IgD-negative memory B cell (primary cell): Measurements from ENCODE around the gene CSAD. TPM values are rescaled to one million over a fixed set of nuclear protein-coding genes. Genes with fewer than 3 reads are reported as not detected.
A peak's percentile ranks its signal among the peaks of the same experiment; 100 is the strongest.

Experiments used
- H3K27ac Mint-ChIP-seq, 3 donors: one replicate each; pipeline ENCODE4 v1.8.0; 2020 to 2022; ENCODE audit warnings: mild to moderate bottlenecking in 3 of 3, mixed read lengths in 3 of 3, moderate library complexity in 1 of 3
- H3K27me3 Mint-ChIP-seq: one replicate; pipeline ENCODE4 v1.8.0; 2021; ENCODE audit warnings: mixed read lengths
- H3K36me3 Mint-ChIP-seq: one replicate; pipeline ENCODE4 v1.8.0; 2020; ENCODE audit warnings: mild to moderate bottlenecking, mixed read lengths
- H3K4me1 Mint-ChIP-seq, 3 donors: one replicate each; pipeline ENCODE4 v1.8.0; 2020 to 2022; ENCODE audit warnings: mixed read lengths in 3 of 3, mild to moderate bottlenecking in 1 of 3
- H3K4me3 Mint-ChIP-seq, 4 donors: one replicate each; pipeline ENCODE4 v1.8.0; 2020 to 2022; ENCODE audit warnings: mild to moderate bottlenecking in 4 of 4, mixed read lengths in 4 of 4, moderate library complexity in 3 of 4
- H3K9me3 Mint-ChIP-seq, 3 donors: one replicate each; pipeline ENCODE4 v1.8.0; 2020 to 2021; ENCODE audit warnings: mixed read lengths in 3 of 3, mild to moderate bottlenecking in 1 of 3
- polyA plus RNA-seq: library from polyadenylated mRNA; unstranded; fragments of 300-500 nt; fragmentation: Illumina TruSeq; gene quantifications from one replicate; pipeline ENCODE4 v1.2.3, GENCODE V29; 2021

Gene CSAD
- polyA plus RNA-seq, 1 donor from 2014 or later, result 0.58 TPM

DNA sequence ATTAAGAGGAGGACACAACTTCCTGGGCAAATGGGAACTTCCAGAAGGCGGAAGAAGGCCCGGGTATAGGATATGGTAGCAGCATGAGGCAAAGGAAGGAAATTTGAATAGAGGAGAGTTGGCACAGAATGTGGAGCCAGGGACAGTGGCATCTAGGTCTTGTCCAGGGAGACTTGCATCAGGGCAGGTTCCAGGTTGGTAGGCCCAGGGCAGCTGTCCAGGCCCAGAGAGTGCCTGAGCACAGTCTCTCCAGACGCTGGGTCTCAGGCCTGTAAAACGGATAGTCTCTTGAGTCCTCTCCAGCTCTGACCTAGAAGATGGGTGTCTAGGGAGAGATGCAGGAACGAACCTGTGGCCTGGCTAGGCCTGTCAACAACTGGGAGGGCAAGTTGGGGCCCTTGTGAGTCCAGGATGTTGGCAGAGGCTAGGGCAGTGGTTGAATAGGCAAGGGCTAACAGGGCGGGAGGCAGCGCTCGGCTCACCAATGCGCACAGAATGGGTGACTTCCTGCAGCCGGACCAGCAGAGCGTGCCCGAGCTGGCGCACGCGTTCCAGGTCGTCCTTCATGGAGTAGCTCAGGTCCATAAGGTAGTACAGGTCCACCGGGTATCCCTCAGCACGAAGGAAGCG is 16.4 kb upstream of the CSAD start:
- Mint-ChIP-seq H3K27ac (peak overlapping the region in 2 of 3 donors; percentile 8 to 37), H3K36me3 (peaks cover 15% of the 10 kb centered on the region), H3K27me3 (peaks cover 2% of the 10 kb centered on the region), H3K4me1 (peaks cover 28 to 41% (median 34%) of the 10 kb centered on the region in 3 donors), H3K4me3 (peak overlapping the region in 1 of 4 donors; percentile 12), H3K9me3 (no peaks in the 10 kb centered on the region)

GRCh38 chr12:53196486-53196885 is 15.8 kb upstream of the CSAD start:
- Mint-ChIP-seq H3K4me1 (peaks cover 28 to 38% (median 30%) of the 10 kb centered on the region in 3 donors), H3K27ac (peak overlapping the region in 2 of 3 donors; percentile 8 to 37), H3K36me3 (peaks cover 15% of the 10 kb centered on the region), H3K9me3 (no peaks in the 10 kb centered on the region), H3K4me3 (peak overlapping the region in 2 of 4 donors; percentile 28 to 38), H3K27me3 (peaks cover 2% of the 10 kb centered on the region)

DNA sequence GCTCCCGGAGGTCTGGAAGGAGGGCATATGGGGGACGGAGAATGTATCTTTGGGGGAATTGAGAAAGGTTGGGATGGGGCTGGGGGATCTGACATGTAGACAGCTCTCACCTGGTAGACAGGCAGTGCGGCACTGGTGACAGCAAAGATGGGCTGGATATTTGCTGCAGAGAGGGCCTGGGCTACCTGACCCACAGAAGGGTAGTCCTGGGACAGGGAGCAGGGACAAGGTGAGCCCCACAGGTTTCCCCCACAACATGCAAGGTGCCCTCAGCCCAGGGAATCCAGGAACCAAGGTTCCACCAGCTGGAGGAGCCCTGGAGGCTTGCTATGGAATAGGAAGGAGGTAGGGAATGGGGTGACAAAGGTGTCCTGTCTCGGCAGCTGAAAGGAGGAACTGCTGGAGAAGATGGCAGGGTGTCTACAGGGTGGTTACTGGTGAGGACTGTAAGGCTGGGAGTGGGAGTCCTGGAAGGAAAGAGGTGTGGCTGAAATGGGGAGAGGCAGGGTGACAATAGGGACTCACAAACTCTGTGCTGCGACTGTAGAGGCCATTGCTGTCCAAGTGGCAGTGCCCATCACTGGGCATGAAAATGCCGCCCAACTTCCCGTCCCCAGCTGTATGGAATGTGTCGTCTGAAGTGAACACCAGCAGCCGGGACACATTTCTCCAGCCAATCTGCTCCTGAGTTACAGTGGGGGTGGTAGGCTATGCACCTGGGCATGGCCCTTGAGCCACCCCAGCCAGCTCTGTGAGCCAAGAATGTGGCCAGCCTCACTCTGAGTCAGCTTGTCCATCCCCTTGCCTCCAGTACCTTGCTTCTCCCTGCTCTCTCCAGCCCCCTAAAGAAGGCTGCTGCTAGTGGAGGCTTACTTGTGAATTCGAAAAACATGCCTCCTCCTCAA is 15.0 kb upstream of the CSAD start:
- Mint-ChIP-seq H3K4me3 (peak overlapping the region in 2 of 4 donors; percentile 28 to 49), H3K4me1 (peaks cover 22 to 32% (median 25%) of the 10 kb centered on the region in 3 donors), H3K27ac (peak overlapping the region in 2 of 3 donors; percentile 29 to 73), H3K27me3 (peaks cover 2% of the 10 kb centered on the region), H3K36me3 (peaks cover 10% of the 10 kb centered on the region), H3K9me3 (no peaks in the 10 kb centered on the region)

DNA sequence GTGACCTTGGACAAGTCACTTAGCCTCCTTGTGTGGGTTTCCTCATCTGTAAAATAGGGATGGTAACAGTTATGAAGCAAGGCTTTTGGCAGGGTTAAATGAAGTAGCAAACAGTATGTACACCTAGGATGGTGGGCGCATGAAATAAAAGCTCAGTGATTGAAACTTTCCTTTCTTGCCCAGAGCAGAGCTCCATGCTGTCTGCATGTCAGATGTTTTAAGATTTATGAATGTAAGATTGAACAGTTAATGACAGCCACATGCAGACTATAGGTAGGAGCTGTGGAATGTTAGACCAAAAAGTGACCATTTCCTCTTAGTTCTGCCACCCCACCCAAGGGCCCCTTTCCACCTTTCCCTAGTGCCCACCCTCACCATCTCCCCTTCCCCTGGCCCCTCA is 14.2 kb upstream of the CSAD start:
- Mint-ChIP-seq H3K27ac (peak overlapping the region; percentile 29 to 73 (median 47)), H3K4me3 (peak overlapping the region in 2 of 4 donors; percentile 3 to 52)

DNA sequence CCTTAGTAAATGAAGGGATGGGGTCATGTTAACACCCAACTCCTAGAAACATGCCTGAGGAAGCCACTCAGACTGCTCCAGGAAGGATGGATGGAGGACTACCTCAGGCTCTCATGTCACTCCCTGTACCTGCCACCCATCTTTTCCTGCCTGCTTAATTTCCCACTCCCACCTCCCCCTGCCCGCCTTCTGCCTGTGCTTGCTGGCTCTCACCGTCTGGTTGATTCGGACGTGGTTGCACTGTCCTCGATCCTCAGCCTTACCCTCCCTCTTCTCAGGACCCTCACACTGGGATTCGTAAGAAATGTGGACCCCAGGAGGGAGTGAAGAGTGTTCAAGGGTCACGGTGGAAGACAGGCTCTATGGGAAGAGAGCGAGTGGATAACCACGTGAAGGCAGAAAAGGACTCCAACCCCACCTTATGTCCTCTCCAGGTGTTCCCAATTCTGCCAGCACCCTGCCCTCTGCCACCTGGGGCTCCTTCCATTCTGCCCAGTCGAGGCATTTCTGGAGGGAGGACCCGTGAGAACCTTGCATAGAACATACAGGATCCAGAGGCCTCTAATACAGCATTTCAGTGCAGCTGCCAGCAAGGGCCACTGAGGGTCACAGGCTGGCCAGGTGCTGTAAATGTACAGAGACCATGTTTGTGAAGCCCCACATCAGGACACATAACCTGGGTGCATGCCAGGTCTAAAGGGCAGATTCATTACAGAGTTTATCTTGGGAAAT is 13.4 kb upstream of the CSAD start:
- Mint-ChIP-seq H3K27ac (peak overlapping the region; percentile 8 to 65 (median 29)), H3K4me1 (peaks cover 13 to 25% (median 18%) of the 10 kb centered on the region in 3 donors), H3K36me3 (peaks cover 9% of the 10 kb centered on the region)

More for the DNA sequence above, 14.2 kb upstream of the CSAD start:
- Mint-ChIP-seq H3K4me1 (peaks cover 17 to 30% (median 23%) of the 10 kb centered on the region in 3 donors), H3K36me3 (peaks cover 10% of the 10 kb centered on the region), H3K27me3 (peaks cover 2% of the 10 kb centered on the region), H3K9me3 (no peaks in the 10 kb centered on the region)

GRCh38 chr12:53193040-53193439 is 12.3 kb upstream of the CSAD start:
- Mint-ChIP-seq H3K4me3 (no peak overlapping the region), H3K36me3 (peaks cover 6% of the 10 kb centered on the region), H3K9me3 (no peaks in the 10 kb centered on the region), H3K4me1 (peaks cover 4 to 13% (median 11%) of the 10 kb centered on the region in 3 donors), H3K27me3 (no peaks in the 10 kb centered on the region), H3K27ac (peak overlapping the region in 1 of 3 donors; percentile 48)

More for the DNA sequence above, 13.4 kb upstream of the CSAD start:
- Mint-ChIP-seq H3K9me3 (no peaks in the 10 kb centered on the region), H3K4me3 (peak overlapping the region in 2 of 4 donors; percentile 3 to 50), H3K27me3 (no peaks in the 10 kb centered on the region)

GRCh38 chr12:53192531-53193021 is 11.9 kb upstream of the CSAD start:
- H3K27me3 Mint-ChIP-seq, result no peaks in the 10 kb centered on the region
- no peaks in the 10 kb centered on the region for H3K9me3 Mint-ChIP-seq
- H3K4me1 Mint-ChIP-seq, result peaks cover 6 to 10% (median 10%) of the 10 kb centered on the region in 3 donors
- H3K27ac Mint-ChIP-seq, result peak overlapping the region in 2 of 3 donors; percentile 43 to 78
- H3K36me3 Mint-ChIP-seq, result peaks cover 6% of the 10 kb centered on the region
- H3K4me3 Mint-ChIP-seq, result no peak overlapping the region

DNA sequence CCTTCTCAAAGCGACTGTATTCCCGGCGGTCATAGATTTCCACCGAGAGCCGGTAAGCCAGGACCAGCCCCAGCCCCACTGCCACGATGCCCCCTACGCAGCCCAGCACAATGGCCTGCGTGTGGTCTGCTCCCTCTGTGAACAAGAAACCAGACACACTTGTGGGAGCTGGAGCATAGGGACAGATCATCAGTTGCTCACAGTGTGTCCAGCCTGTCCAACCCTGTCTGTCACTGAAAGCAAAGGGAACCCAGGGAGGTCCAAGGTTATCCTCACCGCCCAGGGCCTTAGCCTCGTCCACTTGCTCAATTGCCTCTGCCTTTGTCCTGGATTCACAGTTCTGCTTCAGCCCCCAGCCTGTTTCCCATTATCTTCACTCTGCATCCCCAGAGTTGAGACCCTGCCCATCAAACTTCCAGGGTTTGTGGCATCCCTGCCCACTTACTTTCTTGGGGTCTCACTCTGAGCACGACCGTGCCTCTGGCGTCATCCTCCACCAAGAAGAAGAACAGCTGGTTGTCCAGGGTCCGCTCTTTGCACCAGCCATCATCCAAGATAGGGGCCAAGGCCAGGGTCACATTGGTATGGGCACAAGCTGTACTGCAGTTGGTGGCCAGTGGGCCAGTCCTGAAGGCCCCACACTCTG is 11.3 kb upstream of the CSAD start:
- no peaks in the 10 kb centered on the region for H3K9me3 Mint-ChIP-seq
- peaks cover 4% of the 10 kb centered on the region for H3K36me3 Mint-ChIP-seq
- H3K4me1 Mint-ChIP-seq, result peaks cover 10 to 11% (median 10%) of the 10 kb centered on the region in 3 donors
- H3K27ac Mint-ChIP-seq, result peak overlapping the region in 2 of 3 donors; percentile 43 to 78
- H3K4me3 Mint-ChIP-seq, result no peak overlapping the region
- no peaks in the 10 kb centered on the region for H3K27me3 Mint-ChIP-seq

DNA sequence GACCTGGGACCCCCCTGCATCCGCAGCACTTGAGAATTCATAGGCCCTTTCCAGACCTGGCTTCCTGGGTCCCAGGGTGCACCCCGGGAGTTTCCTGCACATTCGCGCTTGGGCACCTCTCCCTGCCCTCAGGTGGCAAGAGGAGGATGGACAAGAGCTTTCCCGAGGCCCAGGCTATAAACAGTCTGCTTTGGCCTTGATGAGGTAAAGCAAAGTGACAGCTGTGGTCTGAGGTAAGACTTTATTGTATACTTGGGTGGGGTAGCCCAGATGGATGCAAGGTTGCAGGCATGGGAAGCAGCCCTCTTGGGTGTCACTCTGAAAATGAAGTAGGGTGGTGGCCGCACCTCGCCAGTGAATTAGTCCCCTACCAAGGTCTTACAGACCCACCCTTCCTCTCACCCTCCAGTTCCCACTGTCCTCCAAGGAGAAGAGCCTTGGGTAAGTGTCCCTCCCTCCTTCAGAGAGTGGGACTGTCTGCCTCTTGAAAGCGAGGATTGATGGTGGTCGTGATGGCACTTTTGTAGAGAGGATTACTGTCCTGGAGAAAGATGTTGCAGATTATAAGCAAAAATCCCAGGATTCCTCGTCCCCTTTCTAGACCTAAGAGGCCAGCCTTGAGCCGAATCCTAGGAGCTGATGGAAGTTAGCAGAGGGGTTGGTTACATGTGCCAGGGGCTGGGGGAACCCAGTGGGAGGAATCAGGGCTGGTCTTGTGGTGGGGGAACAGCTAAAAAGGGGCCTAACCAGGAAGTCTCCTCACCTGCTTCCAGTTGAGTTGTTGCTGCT is 10.6 kb upstream of the CSAD start:
- Mint-ChIP-seq H3K27ac (peak overlapping the region in 1 of 3 donors; percentile 35), H3K27me3 (no peaks in the 10 kb centered on the region), H3K9me3 (no peaks in the 10 kb centered on the region), H3K4me3 (no peak overlapping the region), H3K4me1 (peaks cover 9 to 11% (median 10%) of the 10 kb centered on the region in 3 donors), H3K36me3 (peaks cover 1% of the 10 kb centered on the region)

DNA sequence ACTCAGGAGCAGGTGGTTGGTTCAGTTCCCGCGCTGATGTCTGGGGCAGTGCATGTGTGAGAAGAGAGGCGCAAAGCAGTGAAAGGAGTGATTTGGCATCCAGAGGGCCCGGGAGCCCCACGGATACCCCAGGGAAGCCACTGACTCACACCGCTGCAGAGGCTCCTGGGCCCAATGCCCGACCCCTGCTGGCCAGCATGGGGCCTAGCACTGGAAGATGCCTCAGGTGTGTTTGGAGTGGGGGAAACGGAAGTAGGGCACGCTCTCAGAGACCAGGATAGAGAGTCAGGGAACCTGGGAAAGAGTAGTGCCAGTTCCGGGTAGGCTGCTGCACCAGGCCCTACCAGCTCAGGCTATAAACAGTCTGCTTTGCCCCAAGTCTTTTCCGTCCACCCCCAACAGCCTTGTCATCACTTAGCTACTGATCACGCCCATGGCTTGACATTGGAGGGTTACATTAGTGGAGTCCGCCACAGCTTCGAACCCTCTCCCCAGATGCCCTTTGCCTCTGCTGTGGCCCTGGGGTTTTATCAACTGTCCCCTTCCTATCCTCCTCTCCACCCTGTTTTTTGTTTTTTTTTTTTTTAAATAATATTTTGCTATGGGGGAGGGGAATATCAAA is 9.5 kb upstream of the CSAD start:
- H3K9me3 Mint-ChIP-seq, result no peaks in the 10 kb centered on the region
- peaks cover 9 to 11% (median 11%) of the 10 kb centered on the region in 3 donors for H3K4me1 Mint-ChIP-seq
- H3K27ac Mint-ChIP-seq, result peak overlapping the region in 1 of 3 donors; percentile 71
- no peaks in the 10 kb centered on the region for H3K27me3 Mint-ChIP-seq
- no peak overlapping the region for H3K4me3 Mint-ChIP-seq
- H3K36me3 Mint-ChIP-seq, result peaks cover 1% of the 10 kb centered on the region

DNA sequence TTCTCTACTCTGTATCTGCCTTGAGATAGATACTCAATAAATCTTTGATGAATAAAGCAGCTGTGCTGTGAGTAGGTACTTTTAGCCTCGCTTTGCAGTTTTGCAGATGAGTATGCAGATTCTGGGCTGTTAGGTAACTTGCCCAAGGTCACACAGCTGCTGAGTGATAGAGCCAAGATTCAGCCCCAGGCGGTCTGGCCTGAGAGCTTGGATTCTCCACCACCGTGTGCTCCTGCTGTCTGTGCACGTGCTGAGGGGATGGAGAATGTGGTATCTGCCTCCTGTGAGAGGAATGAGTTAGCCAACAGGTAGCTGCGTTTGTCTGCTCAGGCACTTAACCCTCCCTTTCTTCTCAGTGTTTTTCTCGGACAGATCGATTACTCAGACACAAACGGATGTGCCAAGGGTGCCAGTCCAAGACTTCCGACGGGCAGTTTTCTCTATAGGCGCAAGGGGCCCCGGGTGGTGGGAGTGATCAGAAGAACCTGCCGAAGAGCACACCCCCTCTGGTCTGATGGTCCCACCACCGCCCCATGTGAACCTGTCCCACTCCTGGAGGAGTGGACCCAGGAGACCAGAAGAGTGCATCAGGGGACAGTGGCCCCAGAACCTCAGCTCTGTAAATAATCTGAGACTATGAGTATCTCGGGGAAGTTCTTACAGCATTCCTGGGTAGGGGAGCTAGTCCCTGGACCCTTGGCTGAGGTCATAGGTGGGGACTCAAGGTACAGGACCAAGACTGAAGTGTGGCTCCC is 6.6 kb upstream of the CSAD start:
- peak overlapping the region in 1 of 4 donors; percentile 50 for H3K4me3 Mint-ChIP-seq
- H3K4me1 Mint-ChIP-seq, result peaks cover 20 to 28% (median 27%) of the 10 kb centered on the region in 3 donors
- H3K36me3 Mint-ChIP-seq, result peaks cover 2% of the 10 kb centered on the region

GRCh38 chr12:53186745-53187144 is 6.0 kb upstream of the CSAD start:
- H3K27me3 Mint-ChIP-seq, result no peaks in the 10 kb centered on the region
- peaks cover 24 to 34% (median 33%) of the 10 kb centered on the region in 3 donors for H3K4me1 Mint-ChIP-seq
- H3K9me3 Mint-ChIP-seq, result no peaks in the 10 kb centered on the region
- H3K27ac Mint-ChIP-seq, result peak overlapping the region in 1 of 3 donors; percentile 56
- peaks cover 2% of the 10 kb centered on the region for H3K36me3 Mint-ChIP-seq
- peak overlapping the region in 1 of 4 donors; percentile 50 for H3K4me3 Mint-ChIP-seq

More for the DNA sequence above, 6.6 kb upstream of the CSAD start:
- Mint-ChIP-seq H3K9me3 (no peaks in the 10 kb centered on the region), H3K27ac (peak overlapping the region in 1 of 3 donors; percentile 56), H3K27me3 (no peaks in the 10 kb centered on the region)
